WTC11 (cell line): ENCODE measurements around the gene INPP5F. TPM values are rescaled to one million over a fixed set of nuclear protein-coding genes. Genes with fewer than 3 reads are reported as not detected.

Source experiments
- ATAC-seq: fragments of 200-7000 bp; cut with Tn5 transposase; 2 replicates; pipeline ENCODE4 v1.10.0; 2021; ENCODE audit warnings: mild to moderate bottlenecking, moderate library complexity
- CTCF ChIA-PET: fragments of 300-600 bp; sonication (Branson Sonifier 250); formaldehyde crosslinking; loops from one replicate; lab custom pipeline; 2021; ENCODE audit warnings: antibody characterized with exemption; lab: Charles Lee
- POLR2A ChIA-PET: fragments of 350-600 bp; sonication (Branson Sonifier 250); formaldehyde crosslinking; loops from one replicate; lab custom pipeline; 2021; ENCODE audit warnings: antibody characterized with exemption; lab: Charles Lee
- DNase-seq: peaks from one replicate; pipeline ENCODE4 v3.0.0; 2021; ENCODE audit warnings: low spot score
- H3K27ac Mint-ChIP-seq: 2 replicates; pipeline ENCODE4 v1.8.0; 2021; ENCODE audit warnings: mixed read lengths
- H3K27me3 Mint-ChIP-seq: 2 replicates; pipeline ENCODE4 v1.8.0; 2021; ENCODE audit warnings: low read depth, mild to moderate bottlenecking, moderate library complexity, mixed read lengths
- H3K36me3 Mint-ChIP-seq: 2 replicates; pipeline ENCODE4 v1.8.0; 2021; ENCODE audit warnings: mixed read lengths
- H3K4me1 Mint-ChIP-seq: 2 replicates; pipeline ENCODE4 v1.8.0; 2022; ENCODE audit warnings: mixed read lengths
- H3K4me3 Mint-ChIP-seq: 2 replicates; pipeline ENCODE4 v1.8.0; 2021; ENCODE audit warnings: mild to moderate bottlenecking, moderate library complexity, mixed read lengths
- H3K9me3 Mint-ChIP-seq: 2 replicates; pipeline ENCODE4 v1.8.0; 2021; ENCODE audit warnings: mixed read lengths
- FOXJ3 ChIP-seq: sonication (generic); formaldehyde crosslinking; IDR thresholded peaks from 2 replicates; pipeline ENCODE4 v1.9.0; 2021; ENCODE audit warnings: missing genetic modification reagents, mild to moderate bottlenecking, borderline replicate concordance
- FOXP1 ChIP-seq: sonication (generic); formaldehyde crosslinking; IDR thresholded peaks from 2 replicates; pipeline ENCODE4 v1.8.0; 2022; ENCODE audit warnings: missing genetic modification reagents, mild to moderate bottlenecking, moderate library complexity, borderline replicate concordance
- IRF2 ChIP-seq: sonication (generic); formaldehyde crosslinking; IDR thresholded peaks from 2 replicates; pipeline ENCODE4 v1.8.0; 2022; ENCODE audit warnings: low read depth, missing genetic modification reagents, borderline replicate concordance
- TEAD4 ChIP-seq: sonication (generic); formaldehyde crosslinking; IDR thresholded peaks from 2 replicates; pipeline ENCODE4 v1.8.0; 2022; ENCODE audit warnings: mild to moderate bottlenecking, missing genetic modification reagents
- total RNA-seq: library from RNA; stranded (reverse); gene quantifications from 3 replicates; pipeline ENCODE4 v1.2.3, GENCODE V29; 2021
- TF ChIP-seq, protein P1 (sequence below): sonication (generic); formaldehyde crosslinking; IDR thresholded peaks from 2 replicates; pipeline ENCODE4 v1.8.0; 2022; ENCODE audit warnings: mild to moderate bottlenecking, missing genetic modification reagents
- TF ChIP-seq, protein P2 (sequence below): fragments of 200-600 bp; IDR thresholded peaks from 2 replicates; pipeline ENCODE4 v1.8.0; 2022; ENCODE audit warnings: antibody characterized with exemption

The INPP5F gene
- total RNA-seq, 1 experiment from 2014 or later, result 83.3 TPM

DNA sequence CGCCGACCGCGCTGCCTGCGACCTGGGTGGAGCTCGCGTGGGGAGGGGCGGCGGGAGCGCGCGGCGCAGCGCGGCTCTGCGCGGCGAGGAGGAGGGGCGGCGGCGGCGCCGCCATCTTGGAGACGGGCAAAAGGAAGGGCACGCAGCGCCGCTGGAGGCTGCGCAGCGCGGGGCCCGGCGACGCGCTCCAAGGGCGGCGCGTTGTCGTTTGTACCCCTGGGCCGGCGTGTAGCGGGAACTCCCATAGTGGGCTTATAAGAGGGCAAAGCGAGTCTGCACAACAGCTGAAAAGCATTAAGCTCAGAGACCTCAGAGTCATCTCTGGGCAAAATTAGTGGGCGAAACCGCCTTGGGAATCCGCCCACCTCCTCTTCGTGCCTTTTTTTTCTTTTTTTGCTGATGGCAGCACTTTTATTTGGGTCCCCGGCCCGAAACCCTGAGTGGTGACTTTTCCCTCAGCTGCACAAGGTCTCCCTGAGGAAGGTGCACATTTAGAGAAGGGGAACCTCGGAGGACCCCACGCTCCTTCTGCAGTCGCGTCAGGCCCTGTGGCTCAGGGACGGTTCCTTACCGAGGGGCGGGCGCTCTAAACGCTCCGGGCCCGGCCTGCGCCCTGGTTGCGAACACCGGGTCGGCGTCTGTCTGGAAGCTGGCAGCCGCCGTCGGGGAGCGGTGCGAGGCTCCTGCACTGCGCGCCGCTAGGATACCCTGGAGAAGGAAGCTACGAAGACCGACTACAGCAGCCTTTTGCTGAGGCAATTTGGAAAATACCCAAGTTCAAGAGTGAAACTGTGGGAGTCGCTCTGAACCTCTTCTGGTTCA lies 147.2 kb downstream of the INPP5F start (continued):
- peak; percentile 5; the same call in 1 of the 2 replicates for TF ChIP-seq FOXP1

DNA sequence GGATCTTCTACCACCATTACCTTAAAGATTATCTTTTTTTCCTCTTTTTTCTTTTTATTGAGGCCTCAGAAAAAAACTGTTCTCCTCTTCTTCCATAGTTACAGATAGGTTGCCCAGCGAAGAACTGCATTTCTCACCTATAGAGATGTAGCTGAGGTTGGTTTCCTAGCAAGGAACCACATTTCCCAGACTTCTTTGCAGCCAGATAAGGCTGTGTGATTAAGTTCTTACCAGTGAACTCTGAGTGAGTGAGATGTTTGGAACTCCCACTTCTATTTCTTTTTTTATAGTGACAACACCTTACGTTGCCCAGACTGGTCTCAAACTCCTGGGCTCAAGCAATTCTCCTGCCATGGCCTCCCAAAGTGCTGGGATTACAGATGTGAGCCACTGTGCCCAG lies 152.7 kb downstream of the INPP5F start:
- no peak for ATAC-seq
- ChIA-PET POLR2A (no interaction called here), CTCF (no interaction called here)
- Mint-ChIP-seq H3K27me3 (no peaks in the 10 kb centered on the region), H3K9me3 (peaks cover 1% of the 10 kb centered on the region)
- TF ChIP-seq, protein P1, sequence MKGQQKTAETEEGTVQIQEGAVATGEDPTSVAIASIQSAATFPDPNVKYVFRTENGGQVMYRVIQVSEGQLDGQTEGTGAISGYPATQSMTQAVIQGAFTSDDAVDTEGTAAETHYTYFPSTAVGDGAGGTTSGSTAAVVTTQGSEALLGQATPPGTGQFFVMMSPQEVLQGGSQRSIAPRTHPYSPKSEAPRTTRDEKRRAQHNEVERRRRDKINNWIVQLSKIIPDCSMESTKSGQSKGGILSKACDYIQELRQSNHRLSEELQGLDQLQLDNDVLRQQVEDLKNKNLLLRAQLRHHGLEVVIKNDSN (CRISPR knock-in tag), result no peak
- TF ChIP-seq TEAD4 (CRISPR knock-in tag), result no peak
- no peak for TF ChIP-seq IRF2 (CRISPR knock-in tag)
- TF ChIP-seq, protein P2, sequence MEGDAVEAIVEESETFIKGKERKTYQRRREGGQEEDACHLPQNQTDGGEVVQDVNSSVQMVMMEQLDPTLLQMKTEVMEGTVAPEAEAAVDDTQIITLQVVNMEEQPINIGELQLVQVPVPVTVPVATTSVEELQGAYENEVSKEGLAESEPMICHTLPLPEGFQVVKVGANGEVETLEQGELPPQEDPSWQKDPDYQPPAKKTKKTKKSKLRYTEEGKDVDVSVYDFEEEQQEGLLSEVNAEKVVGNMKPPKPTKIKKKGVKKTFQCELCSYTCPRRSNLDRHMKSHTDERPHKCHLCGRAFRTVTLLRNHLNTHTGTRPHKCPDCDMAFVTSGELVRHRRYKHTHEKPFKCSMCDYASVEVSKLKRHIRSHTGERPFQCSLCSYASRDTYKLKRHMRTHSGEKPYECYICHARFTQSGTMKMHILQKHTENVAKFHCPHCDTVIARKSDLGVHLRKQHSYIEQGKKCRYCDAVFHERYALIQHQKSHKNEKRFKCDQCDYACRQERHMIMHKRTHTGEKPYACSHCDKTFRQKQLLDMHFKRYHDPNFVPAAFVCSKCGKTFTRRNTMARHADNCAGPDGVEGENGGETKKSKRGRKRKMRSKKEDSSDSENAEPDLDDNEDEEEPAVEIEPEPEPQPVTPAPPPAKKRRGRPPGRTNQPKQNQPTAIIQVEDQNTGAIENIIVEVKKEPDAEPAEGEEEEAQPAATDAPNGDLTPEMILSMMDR, result no peak
- no peak for TF ChIP-seq FOXJ3 (CRISPR knock-in tag)
- TF ChIP-seq, all 79 proteins: peak for 0
- no peak overlapping the region for H3K4me3 Mint-ChIP-seq
- H3K4me1 Mint-ChIP-seq, result peaks cover 7% of the 10 kb centered on the region
- no peak for DNase-seq
- H3K27ac Mint-ChIP-seq, result no peak overlapping the region
- no peaks in the 10 kb centered on the region for H3K36me3 Mint-ChIP-seq

Other genes with a start within 250 kb of the INPP5F start
- gene RGS10, start 183.3 kb upstream of the INPP5F start, total RNA-seq, result 21.6 to 23.1 TPM (median 22.6 TPM) in 3 replicates
- gene TIAL1, start 129.1 kb upstream of the INPP5F start, total RNA-seq, result 170 to 178 TPM (median 176 TPM) in 3 replicates
- 15.7 to 16.8 TPM (median 15.9 TPM) in 3 replicates for gene BAG3, start 74.7 kb upstream of the INPP5F start, total RNA-seq
- 63.5 to 64.7 TPM (median 64.6 TPM) in 3 replicates for gene MCMBP, start 146.8 kb downstream of the INPP5F start, total RNA-seq
- 63.8 to 82.3 TPM (median 68.4 TPM) in 3 replicates for gene SEC23IP, start 166.7 kb downstream of the INPP5F start, total RNA-seq